ENCODE data around the gene RAB33B. TPM values are rescaled to one million over a fixed set of nuclear protein-coding genes. Genes with fewer than 3 reads are reported as not detected.
"Not testable (repeated sequence)": the region's sequence is repeated elsewhere in the genome, so short reads cannot be mapped to it uniquely, and the experiment has no call there.

RAB33B gene
- total RNA-seq, 1 experiment from 2014 or later, result 5.7 TPM

DNA sequence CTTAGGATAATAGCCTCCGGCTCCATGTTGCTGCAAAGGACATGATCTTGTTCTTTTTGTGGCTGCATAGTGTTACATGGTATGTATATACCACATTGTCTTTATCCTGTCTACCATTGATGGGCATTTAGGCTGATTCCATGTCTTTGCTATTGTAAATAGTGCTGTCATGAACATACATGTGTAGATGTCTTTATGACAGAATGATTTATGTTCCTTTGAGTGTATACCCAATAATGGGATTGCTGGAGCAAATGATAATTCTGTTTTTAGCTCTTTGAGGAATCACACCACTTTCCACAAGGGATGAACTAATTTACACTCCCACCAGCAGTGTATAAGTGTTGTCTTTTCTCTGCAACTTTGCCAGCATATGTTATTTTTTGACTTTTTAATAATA, 4.6 kb downstream of the RAB33B start (continued):
- TF ChIP-seq, protein P1, sequence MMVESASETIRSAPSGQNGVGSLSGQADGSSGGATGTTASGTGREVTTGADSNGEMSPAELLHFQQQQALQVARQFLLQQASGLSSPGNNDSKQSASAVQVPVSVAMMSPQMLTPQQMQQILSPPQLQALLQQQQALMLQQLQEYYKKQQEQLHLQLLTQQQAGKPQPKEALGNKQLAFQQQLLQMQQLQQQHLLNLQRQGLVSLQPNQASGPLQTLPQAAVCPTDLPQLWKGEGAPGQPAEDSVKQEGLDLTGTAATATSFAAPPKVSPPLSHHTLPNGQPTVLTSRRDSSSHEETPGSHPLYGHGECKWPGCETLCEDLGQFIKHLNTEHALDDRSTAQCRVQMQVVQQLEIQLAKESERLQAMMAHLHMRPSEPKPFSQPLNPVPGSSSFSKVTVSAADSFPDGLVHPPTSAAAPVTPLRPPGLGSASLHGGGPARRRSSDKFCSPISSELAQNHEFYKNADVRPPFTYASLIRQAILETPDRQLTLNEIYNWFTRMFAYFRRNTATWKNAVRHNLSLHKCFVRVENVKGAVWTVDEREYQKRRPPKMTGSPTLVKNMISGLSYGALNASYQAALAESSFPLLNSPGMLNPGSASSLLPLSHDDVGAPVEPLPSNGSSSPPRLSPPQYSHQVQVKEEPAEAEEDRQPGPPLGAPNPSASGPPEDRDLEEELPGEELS (CRISPR knock-in tag; IDR thresholded peaks at IDR 0.05), result no peak
- TF ChIP-seq CREB1 (CRISPR knock-in tag; IDR thresholded peaks at IDR 0.05), result no peak
- no peak for TF ChIP-seq ATF1 (CRISPR knock-in tag; IDR thresholded peaks at IDR 0.05)
- no peak for TF ChIP-seq ZNF423 (CRISPR knock-in tag; IDR thresholded peaks at IDR 0.05)
- TF ChIP-seq IRF2 (CRISPR knock-in tag; IDR thresholded peaks at IDR 0.05; ENCODE audit: borderline replicate concordance, low read depth), result no peak
- TF ChIP-seq, protein P2, sequence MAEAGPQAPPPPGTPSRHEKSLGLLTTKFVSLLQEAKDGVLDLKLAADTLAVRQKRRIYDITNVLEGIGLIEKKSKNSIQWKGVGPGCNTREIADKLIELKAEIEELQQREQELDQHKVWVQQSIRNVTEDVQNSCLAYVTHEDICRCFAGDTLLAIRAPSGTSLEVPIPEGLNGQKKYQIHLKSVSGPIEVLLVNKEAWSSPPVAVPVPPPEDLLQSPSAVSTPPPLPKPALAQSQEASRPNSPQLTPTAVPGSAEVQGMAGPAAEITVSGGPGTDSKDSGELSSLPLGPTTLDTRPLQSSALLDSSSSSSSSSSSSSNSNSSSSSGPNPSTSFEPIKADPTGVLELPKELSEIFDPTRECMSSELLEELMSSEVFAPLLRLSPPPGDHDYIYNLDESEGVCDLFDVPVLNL (CRISPR knock-in tag; IDR thresholded peaks at IDR 0.05; ENCODE audit: borderline replicate concordance, low read depth), result no peak

DNA sequence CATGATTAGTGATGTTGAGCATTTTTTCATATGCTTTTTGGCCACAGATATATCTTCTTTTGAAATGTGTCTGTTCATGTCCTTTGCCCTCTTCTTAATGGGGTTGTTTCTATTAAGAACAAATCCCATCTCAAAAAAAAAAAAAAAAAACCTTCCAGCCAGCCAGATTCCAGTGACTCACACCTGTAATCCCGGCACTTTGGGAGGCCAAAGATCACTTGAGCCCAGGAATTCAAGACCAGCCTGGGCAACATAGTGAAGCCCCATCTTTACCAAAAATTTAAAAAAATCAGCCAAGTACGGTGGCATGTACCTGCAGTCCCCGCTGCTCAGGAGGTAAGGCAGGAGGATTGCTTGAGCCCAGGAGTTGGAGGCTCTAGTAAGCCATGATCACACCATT, 5.1 kb downstream of the RAB33B start:
- POLR2A ChIA-PET, result no interaction called here
- CTCF ChIA-PET, result interaction anchor here (2.0 kb wide), 1 partner anchor 39 kb away, joined by 11 read pairs; no protein-coding TSS in a partner anchor

DNA sequence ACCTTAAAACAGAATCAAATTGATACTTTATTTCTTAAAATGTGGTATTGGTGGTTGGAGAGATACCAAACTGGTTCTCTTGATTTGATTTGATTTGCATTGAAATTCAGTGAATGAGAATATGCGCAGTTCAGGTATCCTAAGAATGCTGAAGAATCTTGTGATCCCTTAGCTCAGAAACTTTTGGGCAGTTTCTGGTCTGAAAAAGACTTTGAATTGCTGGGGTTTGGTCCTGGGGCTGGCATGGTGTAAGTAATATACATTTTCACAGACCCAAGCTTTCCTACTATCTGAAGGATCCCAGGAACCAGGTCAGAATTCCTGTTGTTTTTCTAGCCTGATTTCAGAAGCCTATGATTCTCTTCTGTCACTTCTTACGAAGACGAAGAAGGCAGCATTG, 6.6 kb downstream of the RAB33B start:
- Mint-ChIP-seq H3K36me3 (peaks cover 3% of the 10 kb centered on the region; the same call in 1 of the 2 replicates), H3K27me3 (ENCODE audit: low read depth) (no peaks in the 10 kb centered on the region), H3K9me3 (peaks cover 3% of the 10 kb centered on the region; the same call in 1 of the 2 replicates), H3K4me3 (peak overlapping the region; percentile 41), H3K4me1 (peaks cover 51% of the 10 kb centered on the region), H3K27ac (peak overlapping the region; percentile 99)
- CTCF ChIA-PET, result interaction anchor here (0.7 to 2.0 kb wide), 6 partner anchors 37 to 430 kb away, joined by 3 to 11 read pairs (median 3); no protein-coding TSS in a partner anchor
- POLR2A ChIA-PET, result interaction anchor here (1.2 kb wide), 1 partner anchor 283 kb away, joined by 3 read pairs; no protein-coding TSS in a partner anchor
- DNase-seq (ENCODE audit: low spot score) (no peak), ATAC-seq (peak; percentile 61)
- TF ChIP-seq, protein P3, sequence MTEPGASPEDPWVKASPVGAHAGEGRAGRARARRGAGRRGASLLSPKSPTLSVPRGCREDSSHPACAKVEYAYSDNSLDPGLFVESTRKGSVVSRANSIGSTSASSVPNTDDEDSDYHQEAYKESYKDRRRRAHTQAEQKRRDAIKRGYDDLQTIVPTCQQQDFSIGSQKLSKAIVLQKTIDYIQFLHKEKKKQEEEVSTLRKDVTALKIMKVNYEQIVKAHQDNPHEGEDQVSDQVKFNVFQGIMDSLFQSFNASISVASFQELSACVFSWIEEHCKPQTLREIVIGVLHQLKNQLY (CRISPR knock-in tag; IDR thresholded peaks at IDR 0.05), result no peak
- TF ChIP-seq JAZF1 (CRISPR knock-in tag; IDR thresholded peaks at IDR 0.05) (no peak), PRRX2 (CRISPR knock-in tag; IDR thresholded peaks at IDR 0.05) (no peak), FOXJ3 (CRISPR knock-in tag; IDR thresholded peaks at IDR 0.05; ENCODE audit: borderline replicate concordance) (no peak)

More for the DNA sequence above, 5.1 kb downstream of the RAB33B start:
- no peak for ATAC-seq
- Mint-ChIP-seq H3K27me3 (ENCODE audit: low read depth) (no peaks in the 10 kb centered on the region), H3K36me3 (peaks cover 3% of the 10 kb centered on the region; the same call in 1 of the 2 replicates), H3K4me1 (peaks cover 64% of the 10 kb centered on the region), H3K9me3 (peaks cover 1% of the 10 kb centered on the region; the same call in 1 of the 2 replicates), H3K4me3 (no peak overlapping the region), H3K27ac (peak overlapping the region; percentile 43)
- no peak for DNase-seq (ENCODE audit: low spot score)
- TF ChIP-seq CBFB (CRISPR knock-in tag; IDR thresholded peaks at IDR 0.05; ENCODE audit: low read depth) (no peak), TEAD1 (CRISPR knock-in tag; IDR thresholded peaks at IDR 0.05) (no peak)

DNA sequence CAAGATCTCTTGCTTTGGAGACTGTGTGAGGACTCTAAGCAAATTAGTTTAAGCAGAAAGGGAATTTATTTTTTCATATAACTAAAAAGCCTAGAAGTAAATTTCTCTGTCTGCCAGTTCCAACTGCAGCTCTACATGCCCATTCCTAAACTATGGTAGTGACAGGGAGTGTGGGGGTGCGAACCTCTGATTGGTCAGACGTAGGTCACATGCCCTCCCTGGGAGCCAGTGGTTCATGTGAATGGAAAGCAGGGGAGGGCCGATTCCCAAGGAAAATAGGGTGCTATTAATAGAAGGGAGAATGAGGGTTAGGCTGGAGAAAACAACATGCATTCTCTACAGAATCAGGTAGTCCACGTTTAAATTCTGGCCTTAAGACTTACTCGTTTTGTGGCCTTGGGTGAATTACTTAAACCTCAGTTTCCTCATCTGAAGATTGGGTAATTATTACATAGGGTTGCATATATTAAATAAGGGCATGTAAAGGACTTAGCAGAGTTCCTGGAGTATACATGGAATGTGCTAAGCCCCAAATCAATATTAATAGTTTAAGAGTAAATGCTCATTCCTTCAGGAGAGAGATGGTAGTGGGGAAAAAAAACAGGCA, 7.2 kb downstream of the RAB33B start:
- H3K4me3 Mint-ChIP-seq, result peak overlapping the region; percentile 41
- CTCF ChIA-PET, result interaction anchor here (0.6 to 2.0 kb wide), 8 partner anchors 9 to 430 kb away, joined by 3 to 11 read pairs (median 3); no protein-coding TSS in a partner anchor
- H3K9me3 Mint-ChIP-seq, result peaks cover 3% of the 10 kb centered on the region; the same call in 1 of the 2 replicates
- peaks cover 46% of the 10 kb centered on the region for H3K4me1 Mint-ChIP-seq
- TF ChIP-seq NFYB (CRISPR knock-in tag; conservative IDR thresholded peaks at IDR 0.05; ENCODE audit: low read depth) (peak; percentile 52), SOX15 (CRISPR knock-in tag; IDR thresholded peaks at IDR 0.05) (no peak)
- TF ChIP-seq, protein P4, sequence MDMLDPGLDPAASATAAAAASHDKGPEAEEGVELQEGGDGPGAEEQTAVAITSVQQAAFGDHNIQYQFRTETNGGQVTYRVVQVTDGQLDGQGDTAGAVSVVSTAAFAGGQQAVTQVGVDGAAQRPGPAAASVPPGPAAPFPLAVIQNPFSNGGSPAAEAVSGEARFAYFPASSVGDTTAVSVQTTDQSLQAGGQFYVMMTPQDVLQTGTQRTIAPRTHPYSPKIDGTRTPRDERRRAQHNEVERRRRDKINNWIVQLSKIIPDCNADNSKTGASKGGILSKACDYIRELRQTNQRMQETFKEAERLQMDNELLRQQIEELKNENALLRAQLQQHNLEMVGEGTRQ (CRISPR knock-in tag; IDR thresholded peaks at IDR 0.05), result peak; percentile 94
- TF ChIP-seq, protein P5, sequence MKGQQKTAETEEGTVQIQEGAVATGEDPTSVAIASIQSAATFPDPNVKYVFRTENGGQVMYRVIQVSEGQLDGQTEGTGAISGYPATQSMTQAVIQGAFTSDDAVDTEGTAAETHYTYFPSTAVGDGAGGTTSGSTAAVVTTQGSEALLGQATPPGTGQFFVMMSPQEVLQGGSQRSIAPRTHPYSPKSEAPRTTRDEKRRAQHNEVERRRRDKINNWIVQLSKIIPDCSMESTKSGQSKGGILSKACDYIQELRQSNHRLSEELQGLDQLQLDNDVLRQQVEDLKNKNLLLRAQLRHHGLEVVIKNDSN (CRISPR knock-in tag; IDR thresholded peaks at IDR 0.05), result peak; percentile 93
- POLR2A ChIA-PET, result interaction anchor here (0.6 to 1.2 kb wide), 2 partner anchors 283 to 363 kb away, joined by 3 read pairs; no protein-coding TSS in a partner anchor
- peak overlapping the region; percentile 99 for H3K27ac Mint-ChIP-seq
- H3K36me3 Mint-ChIP-seq, result peaks cover 3% of the 10 kb centered on the region; the same call in 1 of the 2 replicates
- ATAC-seq (peak; percentile 91), DNase-seq (ENCODE audit: low spot score) (peak; percentile 46)
- H3K27me3 Mint-ChIP-seq (ENCODE audit: low read depth), result no peaks in the 10 kb centered on the region

DNA sequence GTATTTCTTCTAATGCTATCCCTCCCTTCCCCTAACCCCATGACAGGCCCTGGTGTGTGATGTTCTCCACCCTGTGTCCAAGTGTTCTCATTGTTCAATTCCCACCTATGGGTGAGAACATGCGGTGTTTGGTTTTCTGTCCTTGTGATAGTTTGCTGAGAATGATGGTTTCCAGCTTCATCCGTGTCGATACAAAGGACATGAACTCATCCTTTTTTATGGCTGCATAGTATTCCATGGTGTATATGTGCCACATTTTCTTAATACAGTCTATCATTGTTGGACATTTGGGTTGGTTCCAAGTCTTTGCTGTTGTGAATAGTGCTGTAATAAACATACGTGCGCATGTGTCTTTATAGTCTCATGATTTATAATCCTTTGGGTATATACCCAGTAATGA, 10.6 kb downstream of the RAB33B start:
- peaks cover 18% of the 10 kb centered on the region for H3K9me3 Mint-ChIP-seq
- ATAC-seq; H3K27me3 Mint-ChIP-seq (ENCODE audit: low read depth); POLR2A ChIA-PET; CTCF ChIA-PET; H3K4me3 Mint-ChIP-seq; DNase-seq (ENCODE audit: low spot score); H3K27ac Mint-ChIP-seq: not testable (repeated sequence)
- peaks cover 15% of the 10 kb centered on the region for H3K4me1 Mint-ChIP-seq
- peaks cover 15% of the 10 kb centered on the region; the same call in 1 of the 2 replicates for H3K36me3 Mint-ChIP-seq
